Neural cell (in vitro differentiated cells): ENCODE results near the gene ZHX3. TPM values are rescaled to one million over a fixed set of nuclear protein-coding genes. Genes with fewer than 3 reads are reported as not detected.

Experiments
- H2AFZ ChIP-seq: fragments of 200-600, 300-800 bp; sonication (generic), shearing (Covaris generic); 2 replicates; pipeline ENCODE4 v1.6.0; 2014; ENCODE audit warnings: low read depth, mild to moderate bottlenecking, antibody characterized with exemption, low read length, moderate library complexity
- H3F3A ChIP-seq: fragments of 200-600 bp; shearing (Covaris generic); 2 replicates; pipeline ENCODE4 v1.6.1; 2016; ENCODE audit warnings: mild to moderate bottlenecking, moderate library complexity, mixed read lengths, antibody characterized with exemption, low read length; ENCODE audit not compliant: insufficient read depth, poor library complexity, severe bottlenecking
- H3K27ac ChIP-seq: fragments of 200-600, 300-800 bp; sonication (generic), shearing (Covaris generic); 2 replicates; pipeline ENCODE4 v1.5.1; 2014; ENCODE audit warnings: mild to moderate bottlenecking, low read length, moderate library complexity
- H3K27me3 ChIP-seq: fragments of 300-800, 200-600 bp; sonication (generic), shearing (Covaris generic); 2 replicates; pipeline ENCODE4 v1.6.0; 2014; ENCODE audit warnings: mild to moderate bottlenecking, low read depth, low read length, moderate library complexity; ENCODE audit not compliant: insufficient read depth
- H3K36me3 ChIP-seq: fragments of 300-800, 200-600 bp; sonication (generic), shearing (Covaris generic); 2 replicates; pipeline ENCODE4 v1.5.1; 2014; ENCODE audit warnings: mild to moderate bottlenecking, antibody characterized with exemption, low read length, moderate library complexity; ENCODE audit not compliant: insufficient read depth
- H3K4me2 ChIP-seq: fragments of 300-800, 200-600 bp; sonication (generic), shearing (Covaris generic); 2 replicates; pipeline ENCODE4 v1.6.0; 2014; ENCODE audit warnings: mild to moderate bottlenecking, low read length
- H3K4me3 ChIP-seq: fragments of 300-800, 200-600 bp; sonication (generic), shearing (Covaris generic); 2 replicates; pipeline ENCODE4 v1.5.1; 2014; ENCODE audit warnings: mild to moderate bottlenecking, low read length, moderate library complexity
- H3K79me2 ChIP-seq: fragments of 200-600 bp; shearing (Covaris generic); replicated peaks from 2 replicates; pipeline ENCODE4 v1.6.0; 2014; ENCODE audit warnings: mild to moderate bottlenecking, low read length, moderate library complexity; ENCODE audit not compliant: insufficient read depth
- H3K9ac ChIP-seq: fragments of 300-800, 200-600 bp; sonication (generic), shearing (Covaris generic); 2 replicates; pipeline ENCODE4 v1.6.1; 2016; ENCODE audit warnings: mild to moderate bottlenecking, low read length, mixed read lengths
- H3K9me2 ChIP-seq: fragments of 200-600 bp; shearing (Covaris generic); 2 replicates; pipeline ENCODE4 v1.6.1; 2016; ENCODE audit warnings: mild to moderate bottlenecking, low read length, mixed read lengths; ENCODE audit not compliant: insufficient read depth
- H3K9me3 ChIP-seq: fragments of 200-600, 300-800 bp; sonication (generic), shearing (Covaris generic); 2 replicates; pipeline ENCODE4 v1.6.1; 2016; ENCODE audit warnings: mild to moderate bottlenecking, mixed run types, low read length, moderate library complexity, mixed read lengths
- H4K20me1 ChIP-seq: fragments of 200-600 bp; shearing (Covaris generic); 2 replicates; pipeline ENCODE4 v1.6.1; 2016; ENCODE audit warnings: mild to moderate bottlenecking, mixed run types; ENCODE audit not compliant: insufficient read depth
- CTCF ChIP-seq: fragments of 450-650 bp; IDR thresholded peaks from 2 replicates; pipeline ENCODE4 v1.5.1; 2014; ENCODE audit warnings: antibody characterized with exemption, mild to moderate bottlenecking, moderate library complexity; ENCODE audit not compliant: poor library complexity, severe bottlenecking
- EP300 ChIP-seq: fragments of 450-650 bp; conservative IDR thresholded peaks from 2 replicates; pipeline ENCODE4 v1.6.1; 2014; ENCODE audit warnings: antibody characterized with exemption, mild to moderate bottlenecking, moderate library complexity; ENCODE audit not compliant: poor library complexity, severe bottlenecking
- EZH2 ChIP-seq: fragments of 200-600, 300-800 bp; shearing (Covaris generic), sonication (generic); IDR thresholded peaks from 2 replicates; pipeline ENCODE4 v1.6.1; 2014; ENCODE audit warnings: antibody characterized with exemption, low read length, borderline replicate concordance, mild to moderate bottlenecking; ENCODE audit not compliant: insufficient read depth, poor library complexity, severe bottlenecking
- MXI1 ChIP-seq: fragments of 450-650 bp; conservative IDR thresholded peaks from 2 replicates; pipeline ENCODE4 v1.6.1; 2014; ENCODE audit warnings: antibody characterized with exemption, mild to moderate bottlenecking; ENCODE audit not compliant: poor library complexity, severe bottlenecking
- POLR2AphosphoS5 ChIP-seq: IDR thresholded peaks from 2 replicates; pipeline ENCODE4 v1.6.1; 2012
- RAD21 ChIP-seq: fragments of 450-650 bp; conservative IDR thresholded peaks from 2 replicates; pipeline ENCODE4 v1.6.1; 2014; ENCODE audit warnings: antibody characterized with exemption, mild to moderate bottlenecking, moderate library complexity
- REST ChIP-seq: IDR thresholded peaks from 2 replicates; pipeline ENCODE4 v1.6.1; 2012; ENCODE audit warnings: borderline replicate concordance
- SMC3 ChIP-seq: fragments of 450-650 bp; conservative IDR thresholded peaks from 2 replicates; pipeline ENCODE4 v1.6.1; 2014; ENCODE audit warnings: antibody characterized with exemption, mild to moderate bottlenecking, moderate library complexity; ENCODE audit not compliant: poor library complexity
- TAF1 ChIP-seq: IDR thresholded peaks from 2 replicates; pipeline ENCODE4 v1.6.1; 2012; ENCODE audit warnings: low read depth
- polyA plus RNA-seq: library from polyadenylated mRNA; depleted of rRNA; stranded (reverse); fragments of >200 nt; gene quantifications from 2 replicates; pipeline ENCODE4 v1.2.3, GENCODE V29; 2014

The ZHX3 gene
- polyA plus RNA-seq, 1 donor from 2014 or later = 10.3 TPM

GRCh38 chr20:41154436-41155176, 162.9 kb downstream of the ZHX3 start:
- H3K4me3 ChIP-seq = no peak overlapping the region
- no peaks in the 10 kb centered on the region for H3F3A ChIP-seq
- H3K27me3 ChIP-seq = no peaks in the 10 kb centered on the region
- peaks cover 83% of the 10 kb centered on the region for H3K79me2 ChIP-seq
- no peak overlapping the region for H3K27ac ChIP-seq
- no peaks in the 10 kb centered on the region for H3K36me3 ChIP-seq
- H2AFZ ChIP-seq = no peak overlapping the region
- H4K20me1 ChIP-seq = peaks cover 32% of the 10 kb centered on the region
- no peak for TF ChIP-seq RAD21
- no peak for TF ChIP-seq REST
- no peak for TF ChIP-seq POLR2AphosphoS5
- no peak for TF ChIP-seq EZH2
- TF ChIP-seq CTCF = no peak
- no peak for TF ChIP-seq TAF1
- no peak for TF ChIP-seq EP300
- TF ChIP-seq MXI1 = no peak
- no peak for TF ChIP-seq SMC3
- no peak overlapping the region for H3K9ac ChIP-seq
- no peaks in the 10 kb centered on the region for H3K9me3 ChIP-seq
- H3K9me2 ChIP-seq = no peaks in the 10 kb centered on the region
- no peak overlapping the region for H3K4me2 ChIP-seq

GRCh38 chr20:41152108-41152757, 165.3 kb downstream of the ZHX3 start:
- Histone ChIP-seq H3K9me2 (no peaks in the 10 kb centered on the region), H3K36me3 (no peaks in the 10 kb centered on the region), H3K9me3 (no peaks in the 10 kb centered on the region), H3K4me2 (no peak overlapping the region), H4K20me1 (peaks cover 30% of the 10 kb centered on the region), H3K27ac (no peak overlapping the region), H3K79me2 (peaks cover 95% of the 10 kb centered on the region), H3K4me3 (no peak overlapping the region), H3K27me3 (no peaks in the 10 kb centered on the region), H3F3A (no peaks in the 10 kb centered on the region), H3K9ac (no peak overlapping the region), H2AFZ (no peak overlapping the region)
- TF ChIP-seq EP300 (no peak), TAF1 (no peak), MXI1 (no peak), RAD21 (no peak), POLR2AphosphoS5 (no peak), CTCF (no peak), REST (no peak), SMC3 (no peak), EZH2 (no peak)
